ENCODE measurements around the gene CD1D. TPM values are rescaled to one million over a fixed set of nuclear protein-coding genes. Genes with fewer than 3 reads are reported as not detected.
A peak's percentile ranks its signal among the peaks of the same experiment; 100 is the strongest.
"Not testable (repeated sequence)": the region's sequence is repeated elsewhere in the genome, so short reads cannot be mapped to it uniquely, and the experiment has no call there.

Gene CD1D
- total RNA-seq, 4 donors from 2014 or later: 11.6 to 34.7 (median 16.4) TPM

DNA sequence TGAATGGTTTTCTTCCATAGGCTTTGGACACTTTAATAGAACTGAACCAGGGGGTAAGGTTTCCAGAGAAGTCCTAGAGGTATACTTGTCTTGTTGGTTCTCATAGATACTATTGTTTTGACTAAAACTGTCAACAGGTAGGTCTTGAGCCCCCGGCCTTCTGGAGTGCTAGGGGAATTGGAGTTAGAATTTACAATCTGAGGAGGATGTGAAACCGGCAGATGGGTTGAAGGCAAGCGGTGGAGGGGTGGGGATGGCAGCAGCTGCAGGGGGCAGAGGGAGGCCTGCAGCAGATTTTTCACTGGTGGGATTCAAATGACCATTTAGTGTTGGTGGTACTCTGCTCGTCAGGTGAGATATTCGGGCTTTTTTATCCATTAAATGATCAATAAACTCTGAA is 4.3 kb upstream of the CD1D start:
- H3K9me3 ChIP-seq: no peaks in the 10 kb centered on the region
- TF ChIP-seq, protein P1, sequence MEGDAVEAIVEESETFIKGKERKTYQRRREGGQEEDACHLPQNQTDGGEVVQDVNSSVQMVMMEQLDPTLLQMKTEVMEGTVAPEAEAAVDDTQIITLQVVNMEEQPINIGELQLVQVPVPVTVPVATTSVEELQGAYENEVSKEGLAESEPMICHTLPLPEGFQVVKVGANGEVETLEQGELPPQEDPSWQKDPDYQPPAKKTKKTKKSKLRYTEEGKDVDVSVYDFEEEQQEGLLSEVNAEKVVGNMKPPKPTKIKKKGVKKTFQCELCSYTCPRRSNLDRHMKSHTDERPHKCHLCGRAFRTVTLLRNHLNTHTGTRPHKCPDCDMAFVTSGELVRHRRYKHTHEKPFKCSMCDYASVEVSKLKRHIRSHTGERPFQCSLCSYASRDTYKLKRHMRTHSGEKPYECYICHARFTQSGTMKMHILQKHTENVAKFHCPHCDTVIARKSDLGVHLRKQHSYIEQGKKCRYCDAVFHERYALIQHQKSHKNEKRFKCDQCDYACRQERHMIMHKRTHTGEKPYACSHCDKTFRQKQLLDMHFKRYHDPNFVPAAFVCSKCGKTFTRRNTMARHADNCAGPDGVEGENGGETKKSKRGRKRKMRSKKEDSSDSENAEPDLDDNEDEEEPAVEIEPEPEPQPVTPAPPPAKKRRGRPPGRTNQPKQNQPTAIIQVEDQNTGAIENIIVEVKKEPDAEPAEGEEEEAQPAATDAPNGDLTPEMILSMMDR (IDR thresholded peaks at IDR 0.05): no peak
- no peak for TF ChIP-seq POLR2A (IDR thresholded peaks at IDR 0.05)
- peak in 2 of 3 donors; percentile 61 to 63 for DNase-seq
- H3K27me3 ChIP-seq: no peaks in the 10 kb centered on the region
- no peaks in the 10 kb centered on the region for H3K36me3 ChIP-seq
- peak overlapping the region in 1 of 4 donors; percentile 84 for H3K27ac ChIP-seq
- peaks cover 0 to 8% (median 2%) of the 10 kb centered on the region in 4 donors for H3K4me1 ChIP-seq
- no peak overlapping the region for H3K4me3 ChIP-seq

DNA sequence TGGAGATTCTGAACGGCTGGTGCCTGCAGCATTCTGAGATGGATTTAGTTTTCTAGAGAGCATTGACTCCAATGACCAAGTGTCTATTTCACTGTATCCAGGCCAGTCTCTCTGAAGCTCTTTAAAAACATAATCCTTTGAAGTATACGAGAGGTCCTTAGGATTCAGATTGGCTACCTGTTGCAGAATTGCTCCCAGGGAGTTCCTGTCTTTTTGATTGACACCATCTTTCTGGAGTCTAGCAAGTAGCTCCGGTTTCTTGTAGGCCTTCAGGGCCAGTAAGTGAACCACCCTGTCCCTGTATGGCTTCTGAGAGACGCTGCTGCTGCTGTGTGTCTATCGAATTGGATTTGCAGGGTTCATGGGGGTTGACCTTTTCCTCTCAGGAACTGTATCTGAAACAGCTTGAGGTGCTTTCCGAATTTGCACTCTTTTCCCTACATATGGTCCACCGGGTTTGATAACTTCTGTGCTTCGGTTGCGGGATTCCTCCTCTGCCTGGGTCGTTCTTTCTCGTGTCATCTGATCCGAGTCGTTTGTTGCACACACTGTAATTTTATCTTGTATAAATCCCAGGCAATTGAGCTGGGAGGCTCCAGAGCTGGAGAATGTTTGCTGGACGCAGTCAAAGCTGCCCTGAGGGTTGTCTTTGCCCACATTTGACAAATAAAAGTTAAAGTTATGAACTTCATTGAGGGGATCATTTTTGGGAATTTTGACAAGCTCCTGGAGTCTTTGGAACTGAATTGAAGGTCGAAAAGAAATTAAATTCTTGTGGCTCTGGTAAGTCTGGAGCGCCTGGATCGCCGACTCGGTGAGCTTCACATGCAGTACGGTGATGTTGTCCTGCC is 3.6 kb upstream of the CD1D start:
- H3K27me3 ChIP-seq, H3K36me3 ChIP-seq, DNase-seq, H3K9me3 ChIP-seq: not testable (repeated sequence)
- H3K27ac ChIP-seq: peak overlapping the region; percentile 65 to 84 (median 75)
- H3K4me1 ChIP-seq: peaks cover 0 to 11% (median 2%) of the 10 kb centered on the region in 4 donors
- peak overlapping the region; percentile 30 to 58 (median 47) for H3K4me3 ChIP-seq

DNA sequence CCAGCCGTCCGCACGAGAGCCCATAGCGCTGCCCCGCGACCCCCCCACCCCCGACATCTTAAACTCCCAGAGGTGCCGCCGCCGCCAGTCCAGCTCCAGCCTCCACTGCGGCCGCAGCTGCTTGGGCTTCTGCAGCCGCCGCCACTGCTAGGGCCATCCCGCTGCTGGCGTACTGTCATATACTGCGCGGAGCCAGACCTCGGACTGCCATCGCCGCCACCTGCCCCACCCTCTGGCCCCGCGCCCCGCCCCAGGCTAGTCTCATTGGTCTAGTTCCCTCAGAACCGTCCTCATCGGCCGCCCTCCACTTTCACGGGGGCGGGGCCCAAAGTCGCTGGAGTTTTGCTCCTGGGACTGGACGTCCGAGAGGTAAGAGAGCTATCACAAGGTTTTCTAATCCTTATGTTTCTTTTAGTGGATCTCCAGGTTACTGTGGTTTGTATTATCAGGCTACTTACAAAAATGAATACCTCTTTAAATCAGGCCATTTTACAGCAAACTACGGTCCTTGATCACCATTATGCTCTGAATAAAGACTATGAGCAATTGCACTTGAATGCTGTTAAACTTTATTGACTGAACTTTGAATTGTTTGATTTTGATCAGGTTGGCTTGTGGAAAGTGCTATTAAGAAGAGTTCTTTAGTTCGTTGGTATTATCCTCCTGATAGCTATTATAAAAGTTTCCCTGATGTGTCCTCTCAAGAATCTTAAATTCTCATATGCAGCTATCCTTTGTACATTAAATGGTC is 2.8 kb upstream of the CD1D start:
- H3K36me3 ChIP-seq: no peaks in the 10 kb centered on the region
- peak; percentile 93 to 98 (median 97) for DNase-seq
- H3K4me3 ChIP-seq: peak overlapping the region; percentile 30 to 58 (median 47)
- H3K27ac ChIP-seq: peak overlapping the region; percentile 65 to 84 (median 75)
- H3K9me3 ChIP-seq: no peaks in the 10 kb centered on the region
- peak; percentile 25 to 66 for TF ChIP-seq POLR2A (IDR thresholded peaks at IDR 0.05)
- TF ChIP-seq, protein P1 (IDR thresholded peaks at IDR 0.05): no peak
- no peaks in the 10 kb centered on the region for H3K27me3 ChIP-seq
- peaks cover 0 to 11% (median 2%) of the 10 kb centered on the region in 4 donors for H3K4me1 ChIP-seq

DNA sequence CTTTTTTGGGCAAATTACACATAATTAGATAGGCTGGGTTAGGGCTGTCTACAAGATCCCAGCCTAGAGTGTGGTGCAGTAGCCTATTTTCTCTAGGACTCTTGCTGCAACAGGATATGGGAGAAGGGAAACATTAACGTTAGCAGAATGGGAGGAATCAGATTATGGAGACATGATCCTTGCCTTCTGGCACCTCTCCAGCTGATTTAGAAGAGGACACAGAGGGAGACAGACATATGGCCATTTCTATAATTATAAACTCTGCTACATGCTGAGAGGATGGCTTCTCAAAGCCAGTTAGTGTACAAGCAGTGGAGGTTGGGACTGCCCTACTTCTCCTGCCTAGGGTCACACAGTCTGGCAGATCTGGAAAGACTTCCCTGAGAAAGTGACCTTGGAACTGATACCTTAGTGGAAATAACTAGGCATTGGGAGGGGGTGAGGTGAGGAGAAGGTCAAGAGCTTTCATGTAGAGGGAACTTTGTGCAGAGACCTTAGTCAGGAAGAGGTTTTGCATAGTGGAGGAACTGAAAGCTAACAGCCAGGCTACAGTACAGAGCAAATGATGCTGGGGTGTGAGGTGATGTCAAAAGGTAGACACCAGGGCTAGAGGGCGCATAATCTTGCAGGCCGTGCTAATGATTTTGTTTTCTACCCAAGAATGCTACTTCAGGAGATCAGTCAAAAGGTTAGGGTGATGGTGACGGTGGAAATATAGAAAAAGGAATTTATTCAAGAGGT is 1.2 kb upstream of the CD1D start:
- Histone ChIP-seq H3K27ac (peak overlapping the region; percentile 69 to 84 (median 77)), H3K4me1 (peaks cover 0 to 11% (median 2%) of the 10 kb centered on the region in 4 donors), H3K36me3 (no peaks in the 10 kb centered on the region), H3K9me3 (no peaks in the 10 kb centered on the region), H3K27me3 (no peaks in the 10 kb centered on the region), H3K4me3 (peak overlapping the region in 3 of 4 donors; percentile 3 to 50 (median 34))
- DNase-seq: peak in 2 of 3 donors; percentile 77 to 84
- TF ChIP-seq POLR2A (IDR thresholded peaks at IDR 0.05): no peak
- TF ChIP-seq, protein P1 (IDR thresholded peaks at IDR 0.05): no peak

DNA sequence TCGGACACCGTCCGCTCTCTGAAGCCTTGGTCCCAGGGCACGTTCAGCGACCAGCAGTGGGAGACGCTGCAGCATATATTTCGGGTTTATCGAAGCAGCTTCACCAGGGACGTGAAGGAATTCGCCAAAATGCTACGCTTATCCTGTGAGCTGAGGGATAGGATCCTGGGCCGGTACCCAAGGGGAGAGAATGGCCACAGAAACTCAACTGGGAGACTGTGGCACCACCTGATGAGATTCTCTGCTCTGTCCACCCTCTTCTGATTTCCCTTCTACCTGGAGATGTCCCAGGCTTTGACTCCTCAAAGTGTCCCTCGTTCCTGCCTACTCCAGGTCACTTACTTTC is 855 bp downstream of the CD1D start:
- DNase-seq: no peak
- H3K27me3 ChIP-seq: no peaks in the 10 kb centered on the region
- H3K4me1 ChIP-seq: peaks cover 0 to 11% (median under 1%) of the 10 kb centered on the region in 4 donors
- H3K27ac ChIP-seq: peak overlapping the region; percentile 69 to 84 (median 72)
- no peaks in the 10 kb centered on the region for H3K9me3 ChIP-seq
- no peak for TF ChIP-seq POLR2A (IDR thresholded peaks at IDR 0.05)
- TF ChIP-seq, protein P1 (IDR thresholded peaks at IDR 0.05): no peak
- H3K4me3 ChIP-seq: peak overlapping the region; percentile 34 to 68 (median 58)
- no peaks in the 10 kb centered on the region for H3K36me3 ChIP-seq

Data from Peyer's patch (tissue), 4 donors.